Loucy (cell line): ENCODE data around the gene ALOX5AP.

Experiments
- EZH2phosphoT487 ChIP-seq: fragments of 200-600 bp; IDR thresholded peaks from 2 replicates; pipeline ENCODE4 v1.6.1; 2018; ENCODE audit warnings: antibody characterized with exemption, mild to moderate bottlenecking, moderate library complexity, borderline replicate concordance
- TF ChIP-seq, protein P1 (sequence below): fragments of 200-600 bp; sonication (generic); conservative IDR thresholded peaks from 2 replicates; pipeline ENCODE4 v1.5.1; 2014; ENCODE audit warnings: mild to moderate bottlenecking, antibody characterized with exemption, low read length

DNA sequence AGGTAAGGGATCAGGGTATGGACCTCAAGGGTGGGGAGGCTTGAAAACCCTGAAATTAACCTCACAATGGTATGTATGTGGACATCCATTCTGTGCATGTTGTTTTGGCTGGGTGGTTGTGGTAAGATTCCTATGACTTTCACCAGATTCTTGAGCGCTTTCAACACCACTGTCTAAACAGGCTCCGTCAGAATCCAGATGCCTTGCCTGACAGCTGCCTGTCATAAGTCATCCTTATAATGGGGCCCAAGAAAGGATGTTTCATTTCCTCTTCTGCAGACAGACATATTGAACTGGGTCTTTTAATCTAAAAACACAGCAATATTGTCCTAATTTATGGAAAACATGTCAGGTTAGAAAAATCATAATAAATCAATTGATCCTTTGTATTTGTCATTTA, 41.3 kb downstream of the ALOX5AP start:
- TF ChIP-seq, protein P1, sequence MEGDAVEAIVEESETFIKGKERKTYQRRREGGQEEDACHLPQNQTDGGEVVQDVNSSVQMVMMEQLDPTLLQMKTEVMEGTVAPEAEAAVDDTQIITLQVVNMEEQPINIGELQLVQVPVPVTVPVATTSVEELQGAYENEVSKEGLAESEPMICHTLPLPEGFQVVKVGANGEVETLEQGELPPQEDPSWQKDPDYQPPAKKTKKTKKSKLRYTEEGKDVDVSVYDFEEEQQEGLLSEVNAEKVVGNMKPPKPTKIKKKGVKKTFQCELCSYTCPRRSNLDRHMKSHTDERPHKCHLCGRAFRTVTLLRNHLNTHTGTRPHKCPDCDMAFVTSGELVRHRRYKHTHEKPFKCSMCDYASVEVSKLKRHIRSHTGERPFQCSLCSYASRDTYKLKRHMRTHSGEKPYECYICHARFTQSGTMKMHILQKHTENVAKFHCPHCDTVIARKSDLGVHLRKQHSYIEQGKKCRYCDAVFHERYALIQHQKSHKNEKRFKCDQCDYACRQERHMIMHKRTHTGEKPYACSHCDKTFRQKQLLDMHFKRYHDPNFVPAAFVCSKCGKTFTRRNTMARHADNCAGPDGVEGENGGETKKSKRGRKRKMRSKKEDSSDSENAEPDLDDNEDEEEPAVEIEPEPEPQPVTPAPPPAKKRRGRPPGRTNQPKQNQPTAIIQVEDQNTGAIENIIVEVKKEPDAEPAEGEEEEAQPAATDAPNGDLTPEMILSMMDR = no peak
- no peak for TF ChIP-seq EZH2phosphoT487
